CD14-positive monocyte (primary cell): Measurements from ENCODE around the gene THAP7. TPM values are rescaled to one million over a fixed set of nuclear protein-coding genes. Genes with fewer than 3 reads are reported as not detected.

Experiments
- DNase-seq, 3 donors: peaks; one replicate each; pipeline ENCODE4 v3.0.0-alpha.2; 2011 to 2022
- H2AFZ ChIP-seq: 2 replicates; pipeline ENCODE4 v1.6.0; 2012; ENCODE audit warnings: mild to moderate bottlenecking, low read depth, low read length, inconsistent platforms; ENCODE audit not compliant: insufficient read depth, poor library complexity, severe bottlenecking
- H3K27ac ChIP-seq, 2 donors: 1 replicate in 1 of 2; 2 replicates in 1 of 2; pipeline ENCODE4 v1.5.1; 2012 to 2013; ENCODE audit warnings: low read length in 2 of 2, control low read depth in 1 of 2, inconsistent platforms in 1 of 2, low read depth in 1 of 2, mild to moderate bottlenecking in 1 of 2
- H3K27me3 ChIP-seq, 2 donors: one replicate each; pipeline versions ENCODE4 v1.6.0 to v1.6.1; 2011 to 2013; ENCODE audit warnings: low read length in 2 of 2; ENCODE audit not compliant: control insufficient read depth in 2 of 2, insufficient read depth in 2 of 2
- H3K36me3 ChIP-seq, 2 donors: replicated peaks in 1 of 2; 1 replicate in 1 of 2; 2 replicates in 1 of 2; pipeline versions ENCODE4 v1.5.1 to v1.6.1; 2012 to 2013; ENCODE audit warnings: low read length in 2 of 2, control low read depth in 1 of 2, inconsistent platforms in 1 of 2, mild to moderate bottlenecking in 1 of 2; ENCODE audit not compliant: insufficient read depth in 2 of 2, control insufficient read depth in 1 of 2
- H3K4me1 ChIP-seq, 2 donors: 1 replicate in 1 of 2; 2 replicates in 1 of 2; pipeline versions ENCODE4 v1.5.1 to v1.6.1; 2012 to 2013; ENCODE audit warnings: low read length in 2 of 2, control low read depth in 1 of 2, inconsistent platforms in 1 of 2, mild to moderate bottlenecking in 1 of 2, moderate library complexity in 1 of 2; ENCODE audit not compliant: insufficient read depth in 2 of 2, control insufficient read depth in 1 of 2
- H3K4me2 ChIP-seq: replicated peaks from 2 replicates; pipeline ENCODE3; 2012; ENCODE audit warnings: low read length, moderate library complexity, mild to moderate bottlenecking; ENCODE audit not compliant: poor library complexity, severe bottlenecking; ENCODE audit errors: extremely low read depth
- H3K4me3 ChIP-seq, 3 experiments: fragments of 200-600 bp in 1 of 3; sonication (generic) in 1 of 3; replicated peaks in 1 of 3; 1 replicate in 2 of 3; 2 replicates in 1 of 3; pipeline ENCODE4 v1.5.1; 2011 to 2013; ENCODE audit warnings: low read length in 3 of 3, mild to moderate bottlenecking in 3 of 3, control low read depth in 2 of 3, low read depth in 2 of 3, inconsistent platforms in 1 of 3, moderate library complexity in 1 of 3
- H3K79me2 ChIP-seq: 2 replicates; pipeline ENCODE4 v1.6.0; 2012; ENCODE audit warnings: mild to moderate bottlenecking, control low read depth, inconsistent platforms, low read length, moderate library complexity; ENCODE audit not compliant: insufficient read depth
- H3K9ac ChIP-seq: 2 replicates; pipeline ENCODE4 v1.6.0; 2017; ENCODE audit warnings: low read length, mild to moderate bottlenecking; ENCODE audit not compliant: insufficient read depth, poor library complexity, severe bottlenecking
- H3K9me3 ChIP-seq, 2 donors: replicated peaks in 1 of 2; 1 replicate in 1 of 2; 2 replicates in 1 of 2; pipeline versions ENCODE4 v1.5.1 to v1.6.1; 2012 to 2013; ENCODE audit warnings: low read length in 2 of 2, control low read depth in 1 of 2; ENCODE audit not compliant: control insufficient read depth in 1 of 2, insufficient read depth in 1 of 2
- H4K20me1 ChIP-seq: 2 replicates; pipeline ENCODE4 v1.6.0; 2012; ENCODE audit warnings: mild to moderate bottlenecking, low read length, control low read depth, moderate library complexity; ENCODE audit not compliant: insufficient read depth
- H3K27ac Mint-ChIP-seq, 7 donors: one replicate each; pipeline ENCODE4 v1.8.0; 2020; ENCODE audit warnings: mild to moderate bottlenecking in 7 of 7, mixed read lengths in 7 of 7, moderate library complexity in 6 of 7, inconsistent platforms in 2 of 7
- H3K27me3 Mint-ChIP-seq, 3 donors: one replicate each; pipeline ENCODE4 v1.8.0; 2021 to 2022; ENCODE audit warnings: low read depth in 3 of 3, mild to moderate bottlenecking in 3 of 3, mixed read lengths in 3 of 3, moderate library complexity in 3 of 3, inconsistent platforms in 1 of 3
- H3K36me3 Mint-ChIP-seq, 2 donors: one replicate each; pipeline ENCODE4 v1.8.0; 2020; ENCODE audit warnings: mixed read lengths in 2 of 2, inconsistent platforms in 1 of 2, mild to moderate bottlenecking in 1 of 2
- H3K4me1 Mint-ChIP-seq: one replicate; pipeline ENCODE4 v1.8.0; 2020; ENCODE audit warnings: mild to moderate bottlenecking, mixed read lengths
- H3K4me3 Mint-ChIP-seq, 2 donors: one replicate each; pipeline ENCODE4 v1.8.0; 2020; ENCODE audit warnings: mild to moderate bottlenecking in 2 of 2, mixed read lengths in 2 of 2, moderate library complexity in 1 of 2
- H3K9me3 Mint-ChIP-seq, 7 donors: one replicate each; pipeline ENCODE4 v1.8.0; 2020 to 2022; ENCODE audit warnings: mixed read lengths in 7 of 7, mild to moderate bottlenecking in 6 of 7, moderate library complexity in 6 of 7, inconsistent platforms in 2 of 7
- WGBS: methylation state at CpG from one replicate; pipeline ENCODE4 v1.1.5; 2013; ENCODE audit warnings: missing lambda C conversion rate; ENCODE audit not compliant: insufficient coverage; 5-methylcytosine and 5-hydroxymethylcytosine counted together
- intact Hi-C, 2 donors: fragments of 100-400 bp; cut with micrococcal nuclease; formaldehyde crosslinking; loops; one replicate each; pipeline versions ENCODE4 v1.15.0 to v1.15.1; 2023
- polyA plus RNA-seq, 3 donors: library from polyadenylated mRNA; depleted of rRNA in 1 of 3; unstranded in 2 of 3; stranded (reverse) in 1 of 3; fragments of 300-500 nt in 2 of 3; fragments of >200 nt in 1 of 3; fragmentation: Illumina TruSeq in 2 of 3; gene quantifications; 1 replicate in 2 of 3; 2 replicates in 1 of 3; pipeline ENCODE4 v1.2.3, GENCODE V29; 2012 to 2021
- TF ChIP-seq, protein P1 (sequence below): fragments of 200-600 bp; IDR thresholded peaks from one replicate; pipeline ENCODE4 v1.8.0; 2022; ENCODE audit warnings: antibody characterized with exemption, mild to moderate bottlenecking

THAP7 gene
- polyA plus RNA-seq, 3 donors, result 18.4 to 22.9 (median 19.8) TPM

DNA sequence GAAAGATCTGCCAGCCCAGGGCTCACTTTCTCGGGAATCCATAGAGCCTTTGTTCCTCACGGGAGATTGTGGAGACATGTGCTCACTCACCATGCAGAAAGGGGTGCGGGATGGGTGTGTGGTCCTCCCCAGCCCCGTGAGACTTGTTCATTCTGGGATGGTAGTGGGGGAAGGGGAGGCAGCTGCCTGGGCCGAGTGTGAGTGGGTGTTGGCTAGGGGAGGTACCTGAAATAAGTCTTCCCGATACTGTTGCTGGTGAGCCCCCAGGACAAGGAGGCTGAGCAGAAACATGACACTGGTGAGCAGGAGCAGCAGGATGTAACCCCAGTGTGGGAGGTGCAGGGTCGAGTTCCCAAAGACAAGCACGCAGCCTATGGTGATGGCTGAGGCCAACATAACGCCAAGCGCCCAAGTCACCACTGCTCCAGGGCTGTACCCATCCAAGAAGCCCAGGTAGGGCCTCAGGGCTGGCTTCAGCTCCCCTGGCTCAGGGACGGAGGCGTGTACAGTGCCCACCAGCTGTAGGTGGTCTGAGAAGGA, 27.6 kb upstream of the THAP7 start:
- H3K27ac Mint-ChIP-seq, result no peak overlapping the region

DNA sequence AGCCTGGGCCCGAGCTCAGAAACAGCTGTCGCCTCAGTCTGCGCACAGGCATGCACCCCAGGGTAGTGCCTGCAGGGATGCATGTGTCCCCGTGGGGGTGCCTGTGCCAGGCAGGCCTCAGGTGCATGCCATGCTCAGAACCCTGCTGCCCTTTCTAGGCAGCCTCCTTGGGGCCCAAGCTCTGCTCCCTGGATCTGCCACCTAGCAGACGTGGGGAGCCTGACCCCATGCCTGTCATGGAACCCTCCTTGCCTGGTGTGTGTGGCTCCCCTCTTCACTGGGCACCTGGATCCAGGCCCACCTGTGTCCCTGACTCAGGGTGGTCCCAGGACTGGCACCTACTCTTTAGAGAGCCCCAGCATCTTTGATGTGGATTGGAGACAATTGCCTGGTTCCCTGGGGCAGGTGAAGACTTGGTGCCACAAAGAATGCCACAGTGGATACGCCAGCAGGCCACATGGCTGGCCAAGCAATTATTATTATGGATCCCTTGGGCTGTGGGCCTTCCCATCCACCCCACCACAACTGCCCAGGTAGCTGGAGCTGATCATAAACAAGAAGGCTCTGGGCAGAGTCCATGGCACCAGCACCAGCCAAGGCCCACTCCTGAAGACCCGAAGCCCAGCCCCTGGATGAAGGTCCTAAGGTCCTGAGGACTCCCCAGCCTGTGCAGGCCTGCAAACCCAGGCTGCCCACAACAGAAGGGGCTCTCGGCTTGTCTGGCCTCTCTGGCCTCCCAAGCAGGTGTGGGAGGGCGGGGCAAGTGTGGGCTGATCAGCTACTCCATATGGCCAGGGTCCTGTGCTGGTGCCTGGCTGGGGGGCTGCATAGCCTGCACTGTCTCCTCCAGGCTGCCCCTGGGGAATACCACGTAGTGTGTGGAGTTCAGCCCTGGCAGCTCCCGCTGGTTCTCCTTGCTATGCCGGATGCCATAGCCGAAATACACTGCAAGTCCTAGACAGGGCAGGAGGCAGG, 26.6 kb upstream of the THAP7 start:
- no peak overlapping the region for H3K27ac ChIP-seq
- WGBS, result 92% methylated on average over 13 of the region's 13 CpGs

More for the DNA sequence above, 27.6 kb upstream of the THAP7 start:
- TF ChIP-seq, protein P1, sequence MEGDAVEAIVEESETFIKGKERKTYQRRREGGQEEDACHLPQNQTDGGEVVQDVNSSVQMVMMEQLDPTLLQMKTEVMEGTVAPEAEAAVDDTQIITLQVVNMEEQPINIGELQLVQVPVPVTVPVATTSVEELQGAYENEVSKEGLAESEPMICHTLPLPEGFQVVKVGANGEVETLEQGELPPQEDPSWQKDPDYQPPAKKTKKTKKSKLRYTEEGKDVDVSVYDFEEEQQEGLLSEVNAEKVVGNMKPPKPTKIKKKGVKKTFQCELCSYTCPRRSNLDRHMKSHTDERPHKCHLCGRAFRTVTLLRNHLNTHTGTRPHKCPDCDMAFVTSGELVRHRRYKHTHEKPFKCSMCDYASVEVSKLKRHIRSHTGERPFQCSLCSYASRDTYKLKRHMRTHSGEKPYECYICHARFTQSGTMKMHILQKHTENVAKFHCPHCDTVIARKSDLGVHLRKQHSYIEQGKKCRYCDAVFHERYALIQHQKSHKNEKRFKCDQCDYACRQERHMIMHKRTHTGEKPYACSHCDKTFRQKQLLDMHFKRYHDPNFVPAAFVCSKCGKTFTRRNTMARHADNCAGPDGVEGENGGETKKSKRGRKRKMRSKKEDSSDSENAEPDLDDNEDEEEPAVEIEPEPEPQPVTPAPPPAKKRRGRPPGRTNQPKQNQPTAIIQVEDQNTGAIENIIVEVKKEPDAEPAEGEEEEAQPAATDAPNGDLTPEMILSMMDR, result no peak
- H3K4me1 Mint-ChIP-seq, result no peaks in the 10 kb centered on the region
- no peaks in the 10 kb centered on the region for H3K4me1 ChIP-seq
- no peaks in the 10 kb centered on the region for H3K36me3 ChIP-seq
- DNase-seq, result no peak
- H3K27ac ChIP-seq, result no peak overlapping the region
- intact Hi-C loops, result loop anchor here in 1 of 2 donors (10.0 kb wide), 1 partner anchor 65 kb away; the partner anchor contains the start of gene AIFM3
- H3K4me2 ChIP-seq, result no peak overlapping the region
- no peak overlapping the region for H3K4me3 ChIP-seq
- H4K20me1 ChIP-seq, result no peaks in the 10 kb centered on the region
- peaks cover 9 to 30% of the 10 kb centered on the region in 2 donors for H3K27me3 ChIP-seq
- H3K9me3 ChIP-seq, result no peaks in the 10 kb centered on the region
- H3K79me2 ChIP-seq, result no peaks in the 10 kb centered on the region
- H3K9ac ChIP-seq, result no peak overlapping the region
- H2AFZ ChIP-seq, result no peak overlapping the region
- H3K4me3 Mint-ChIP-seq, result no peak overlapping the region
- WGBS, result 92% methylated on average over 12 of the region's 12 CpGs
- H3K27me3 Mint-ChIP-seq, result peaks cover 30 to 37% (median 36%) of the 10 kb centered on the region in 3 donors
- peaks cover 0 to 5% (median 0%) of the 10 kb centered on the region in 7 donors for H3K9me3 Mint-ChIP-seq
- H3K36me3 Mint-ChIP-seq, result no peaks in the 10 kb centered on the region

More for the DNA sequence above, 26.6 kb upstream of the THAP7 start:
- no peaks in the 10 kb centered on the region for H4K20me1 ChIP-seq
- DNase-seq, result no peak
- H3K27me3 ChIP-seq, result peaks cover 9 to 25% of the 10 kb centered on the region in 2 donors
- Mint-ChIP-seq H3K27ac (no peak overlapping the region), H3K9me3 (peaks cover 0 to 4% (median 0%) of the 10 kb centered on the region in 7 donors), H3K4me1 (no peaks in the 10 kb centered on the region), H3K27me3 (peaks cover 26 to 36% (median 33%) of the 10 kb centered on the region in 3 donors), H3K36me3 (no peaks in the 10 kb centered on the region), H3K4me3 (no peak overlapping the region)
- H3K4me2 ChIP-seq, result no peak overlapping the region
- TF ChIP-seq, protein P1, result no peak
- no peak overlapping the region for H3K9ac ChIP-seq
- H3K36me3 ChIP-seq, result no peaks in the 10 kb centered on the region
- H3K4me1 ChIP-seq, result no peaks in the 10 kb centered on the region
- no peaks in the 10 kb centered on the region for H3K79me2 ChIP-seq
- H2AFZ ChIP-seq, result no peak overlapping the region
- no peaks in the 10 kb centered on the region for H3K9me3 ChIP-seq
- H3K4me3 ChIP-seq, result no peak overlapping the region
- intact Hi-C loops, result loop anchor here in 1 of 2 donors (10.0 kb wide), 1 partner anchor 64 kb away; the partner anchor contains the start of gene AIFM3
